Activated CD4-positive, alpha-beta T cell treated with anti-CD3 and anti-CD28 coated beads, Interleukin-2, amount 50 U/mL, for 48 hours (primary cell): ENCODE data around the gene ACSS1.
"Not testable (repeated sequence)": the region's sequence is repeated elsewhere in the genome, so short reads cannot be mapped to it uniquely, and the experiment has no call there.

ENCODE experiments used
- DNase-seq, 2 experiments: peaks; one replicate each; pipeline ENCODE4 v3.0.0-alpha.2; 2020

Gene ACSS1

GRCh38 chr20:25009218-25010145 is 48.5 kb downstream of the ACSS1 start:
- no peak for DNase-seq

- no peak for DNase-seq
Measured at GRCh38 chr20:25008388-25009217, 49.3 kb downstream of the ACSS1 start.

- no peak for DNase-seq
Measured at GRCh38 chr20:25007491-25008305, 50.2 kb downstream of the ACSS1 start.

- DNase-seq, result no peak
Measured at GRCh38 chr20:25006431-25007167, 51.3 kb downstream of the ACSS1 start.

- no peak for DNase-seq
Measured at GRCh38 chr20:25005661-25006060, 52.3 kb downstream of the ACSS1 start.

GRCh38 chr20:25005220-25005619 is 52.7 kb downstream of the ACSS1 start:
- no peak for DNase-seq

- no peak for DNase-seq
Measured at GRCh38 chr20:25003002-25003401, 54.9 kb downstream of the ACSS1 start.

- DNase-seq, result not testable (repeated sequence)
Measured at GRCh38 chr20:25001323-25001722, 56.6 kb downstream of the ACSS1 start.

- no peak for DNase-seq
Measured at GRCh38 chr20:25000268-25000801, 57.6 kb downstream of the ACSS1 start.

GRCh38 chr20:24999568-24999967 is 58.4 kb downstream of the ACSS1 start:
- no peak for DNase-seq

GRCh38 chr20:24998631-24999445 is 59.1 kb downstream of the ACSS1 start:
- no peak for DNase-seq

- DNase-seq, result no peak
Measured at GRCh38 chr20:24998121-24998520, 59.8 kb downstream of the ACSS1 start.

- DNase-seq, result no peak
Measured at GRCh38 chr20:24996449-24997377, 61.2 kb downstream of the ACSS1 start.

- DNase-seq, result no peak
Measured at GRCh38 chr20:24995741-24996448, 62.0 kb downstream of the ACSS1 start.

GRCh38 chr20:24994470-24995368 is 63.2 kb downstream of the ACSS1 start:
- peak; percentile 85 to 87 for DNase-seq

- no peak for DNase-seq
Measured at GRCh38 chr20:24994186-24994465, 63.8 kb downstream of the ACSS1 start.

- no peak for DNase-seq
Measured at GRCh38 chr20:24993337-24994185, 64.4 kb downstream of the ACSS1 start.
